Posterior cingulate gyrus (tissue), 11 donors: ENCODE data around the gene CLEC16A.

Experiments used
- DNase-seq, 10 donors: peaks; one replicate each; pipeline versions ENCODE4 v3.0.0 to v3.0.0-alpha.2; 2020 to 2021; ENCODE audit warnings: mixed read lengths in 3 of 10
- intact Hi-C: fragments of 100-400 bp; cut with DNase I; formaldehyde crosslinking; loops from one replicate; pipeline ENCODE4 v1.15.1; 2023

The CLEC16A gene

GRCh38 chr16:11178424-11178823 is 234.1 kb downstream of the CLEC16A start:
- intact Hi-C loops = no loop called here
- DNase-seq = peak in 1 of 10 donors; percentile 48

- no peak for DNase-seq
These were observed 235.2 kb downstream of the CLEC16A start for GRCh38 chr16:11179574-11179973.

GRCh38 chr16:11180489-11180888 is 236.1 kb downstream of the CLEC16A start:
- intact Hi-C loops = no loop called here
- no peak for DNase-seq

More at GRCh38 chr16:11179574-11179973, 235.2 kb downstream of the CLEC16A start:
- intact Hi-C loops = no loop called here

- no peak for DNase-seq
- intact Hi-C loops = no loop called here
These were observed 237.0 kb downstream of the CLEC16A start for GRCh38 chr16:11181242-11181898.

DNA sequence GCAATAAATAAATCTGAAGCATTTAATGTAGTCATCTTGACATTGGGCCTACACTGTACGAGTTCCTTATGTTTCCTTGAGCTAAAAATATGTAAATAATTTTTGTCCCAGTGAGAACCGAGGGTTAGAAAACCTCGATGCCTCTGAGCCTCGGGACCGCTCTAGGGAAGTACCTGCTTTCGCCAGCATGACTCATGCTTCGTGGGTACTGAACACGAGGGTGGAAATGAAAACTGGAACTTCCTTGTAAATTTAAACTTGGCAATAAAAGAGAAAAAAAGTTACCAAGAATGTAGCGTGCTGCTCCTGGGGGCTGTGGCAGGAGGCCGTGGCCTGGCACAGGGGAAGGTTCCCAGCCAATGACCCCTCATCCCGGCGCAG is 237.5 kb downstream of the CLEC16A start:
- DNase-seq = no peak

GRCh38 chr16:11182411-11182810 is 238.0 kb downstream of the CLEC16A start:
- intact Hi-C loops = no loop called here
- DNase-seq = no peak

More for the DNA sequence above, 237.5 kb downstream of the CLEC16A start:
- intact Hi-C loops = no loop called here

GRCh38 chr16:11183035-11183812 is 238.9 kb downstream of the CLEC16A start:
- intact Hi-C loops = no loop called here
- no peak for DNase-seq

DNA sequence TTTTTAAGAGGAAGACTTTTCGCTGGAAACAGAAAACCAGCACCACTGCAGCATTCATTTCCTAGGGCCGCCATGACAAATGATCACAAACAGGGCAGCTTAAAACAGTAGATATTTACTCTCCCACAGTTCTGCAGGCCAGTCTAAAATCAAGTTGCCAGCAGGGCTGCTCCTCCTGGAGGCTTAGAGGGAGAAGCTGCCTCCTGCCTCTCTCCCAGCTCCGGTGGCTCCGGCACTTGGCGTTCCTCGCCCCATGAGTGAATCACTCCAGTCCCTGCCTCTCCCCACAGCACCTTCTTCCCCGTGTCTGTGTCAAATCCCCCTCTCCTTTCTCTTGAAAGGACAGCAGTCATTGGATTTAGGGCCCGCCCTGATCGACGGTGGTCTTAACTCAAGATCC is 239.6 kb downstream of the CLEC16A start:
- intact Hi-C loops = no loop called here
- DNase-seq = no peak

DNA sequence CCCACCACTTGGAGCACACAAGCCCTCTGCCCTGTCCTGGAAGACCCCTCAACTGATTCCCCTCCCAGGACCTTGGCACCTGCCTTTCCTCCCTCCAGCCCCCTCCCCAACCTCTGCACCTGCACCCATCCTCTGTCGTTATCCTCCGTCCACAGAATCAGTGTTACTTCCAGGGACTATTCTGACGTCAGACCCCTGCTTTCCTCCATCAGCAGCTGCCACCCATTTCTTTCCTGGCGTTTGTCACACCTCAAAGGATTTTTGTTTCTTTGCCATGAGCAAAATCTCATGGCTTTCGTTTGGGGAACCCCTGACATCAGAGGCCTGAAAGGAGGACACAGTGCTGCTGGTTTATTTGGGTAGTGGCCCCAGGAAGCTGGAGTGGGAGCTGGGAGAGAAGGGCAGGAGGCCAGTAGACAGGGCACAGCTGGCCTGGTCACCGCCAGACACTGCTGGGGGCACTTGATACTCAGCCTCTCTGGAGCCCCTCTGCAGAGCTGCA is 243.2 kb downstream of the CLEC16A start:
- intact Hi-C loops = no loop called here
- no peak for DNase-seq

GRCh38 chr16:11188801-11189740 is 244.7 kb downstream of the CLEC16A start:
- intact Hi-C loops = no loop called here
- no peak for DNase-seq

DNA sequence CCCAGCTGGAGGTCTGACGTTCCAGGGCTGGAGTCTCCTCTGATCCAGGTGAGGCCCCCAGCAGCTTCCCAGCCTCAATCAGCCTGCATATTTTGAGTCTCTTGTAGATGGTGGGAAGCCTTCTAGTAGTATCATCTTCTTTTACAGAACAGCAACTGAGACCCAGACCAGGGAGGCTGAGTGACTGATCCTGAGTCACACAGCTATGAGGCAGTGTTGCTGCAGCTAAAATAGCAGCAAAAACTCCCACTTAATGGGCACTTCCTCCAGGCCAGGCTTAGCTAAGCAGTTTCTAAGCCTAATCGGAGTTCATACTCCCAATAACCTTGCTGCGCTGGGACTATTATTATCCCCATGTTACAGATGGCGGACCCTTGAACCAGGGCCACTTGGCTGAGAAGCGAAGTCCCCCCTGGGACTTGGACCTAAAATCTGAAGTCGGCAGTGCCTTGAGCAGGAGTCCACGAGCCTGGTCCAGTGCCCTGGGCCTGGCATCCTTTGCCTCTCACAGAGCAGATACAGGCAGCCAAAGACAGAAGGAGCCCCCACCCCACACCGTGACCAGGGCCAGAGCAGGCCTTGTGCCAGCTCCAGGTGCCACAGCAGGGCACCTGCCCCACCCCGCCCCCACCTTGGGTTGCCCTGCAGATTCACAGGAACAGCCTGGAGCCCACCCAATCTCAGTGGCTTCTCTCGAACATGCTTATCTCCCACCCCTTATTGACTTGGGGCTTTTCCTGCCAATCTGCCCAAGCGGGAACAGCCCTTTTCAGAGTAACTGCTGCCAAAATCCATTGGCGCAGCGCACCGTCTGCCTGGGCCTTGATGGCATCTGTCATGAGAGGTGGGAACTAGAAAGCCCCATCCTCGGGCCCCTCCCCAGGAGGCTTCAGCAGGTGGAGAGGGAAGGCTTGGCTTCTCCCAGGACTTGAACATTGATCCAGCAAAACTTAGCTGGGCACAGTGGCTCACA is 246.5 kb downstream of the CLEC16A start:
- intact Hi-C loops = no loop called here
- peak in 1 of 10 donors; percentile 79 for DNase-seq

GRCh38 chr16:11191665-11192064 is 247.3 kb downstream of the CLEC16A start:
- no peak for DNase-seq
- intact Hi-C loops = no loop called here

DNA sequence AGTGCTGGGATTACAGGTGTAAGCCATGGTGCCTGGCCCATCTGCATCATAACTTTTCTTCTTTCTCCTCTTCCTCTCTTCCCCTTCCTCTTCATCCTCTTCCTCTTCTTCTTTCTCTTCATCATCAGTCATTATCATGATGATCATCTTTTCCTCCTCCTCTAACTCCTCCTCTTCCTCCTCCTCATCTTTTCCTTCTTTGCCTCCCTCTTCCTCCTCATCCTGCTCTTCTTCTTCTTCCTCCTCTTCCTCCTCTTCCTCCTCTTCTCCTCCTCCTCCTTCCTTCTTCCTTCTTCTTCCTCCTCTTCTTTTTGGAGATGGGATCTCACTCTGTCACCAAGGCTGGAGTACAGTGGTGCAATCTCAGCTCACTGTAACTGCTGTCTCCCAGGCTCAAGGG is 249.1 kb downstream of the CLEC16A start:
- no peak for DNase-seq
- intact Hi-C loops = no loop called here

- intact Hi-C loops = no loop called here
- DNase-seq = no peak
These were observed 250.5 kb downstream of the CLEC16A start for GRCh38 chr16:11194913-11195312.

DNA sequence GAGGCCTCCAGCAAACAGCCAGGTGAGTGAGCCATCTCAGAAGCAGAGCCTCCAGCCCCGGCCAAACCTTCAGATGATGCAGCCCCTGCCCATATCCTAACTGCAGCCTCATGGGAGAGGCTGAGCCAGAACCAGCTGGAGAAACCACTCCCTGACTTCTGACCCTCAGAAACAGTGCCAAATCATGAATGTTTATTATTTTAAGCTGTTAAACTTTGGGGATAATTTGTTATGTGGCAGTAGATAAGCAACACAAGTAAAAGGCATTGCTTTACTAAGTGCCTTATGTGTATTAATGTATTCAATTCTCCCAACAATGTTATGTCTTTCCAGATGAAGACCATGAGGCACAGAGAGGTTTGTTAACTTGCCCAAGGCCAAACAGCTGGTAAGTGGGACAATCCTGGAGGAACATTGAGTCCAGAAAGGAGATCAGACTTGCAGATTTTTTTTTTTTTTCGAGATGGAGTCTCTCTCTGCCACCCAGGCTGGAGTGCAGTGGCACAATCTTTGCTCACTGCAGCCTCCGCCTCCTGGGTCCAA is 252.0 kb downstream of the CLEC16A start:
- DNase-seq = no peak
- intact Hi-C loops = no loop called here

- intact Hi-C loops = no loop called here
- no peak for DNase-seq
These were observed 254.0 kb downstream of the CLEC16A start for GRCh38 chr16:11198375-11198774.

DNA sequence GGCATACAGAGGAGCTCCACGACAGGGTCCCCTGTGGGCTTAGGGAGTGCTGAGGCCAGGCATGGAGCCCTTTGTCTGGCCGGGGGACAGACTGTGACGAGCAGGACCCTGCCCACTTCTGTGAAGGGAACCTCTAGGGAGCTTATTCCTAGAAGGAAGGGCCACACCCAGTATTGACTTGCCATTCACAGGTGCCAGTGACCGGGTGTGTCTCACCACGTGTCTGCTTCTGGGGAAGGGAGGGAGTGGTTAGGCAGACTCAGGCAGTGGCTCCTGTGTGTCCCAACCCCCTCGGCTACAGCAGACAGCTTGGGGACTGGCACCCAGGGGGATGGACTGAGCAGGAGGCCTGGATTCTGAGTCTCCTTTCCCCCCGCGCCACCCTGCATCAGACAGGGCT is 254.5 kb downstream of the CLEC16A start:
- intact Hi-C loops = no loop called here
- DNase-seq = no peak

GRCh38 chr16:11200592-11200991 is 256.2 kb downstream of the CLEC16A start:
- DNase-seq = no peak
- intact Hi-C loops = no loop called here

GRCh38 chr16:11201498-11202259 is 257.3 kb downstream of the CLEC16A start:
- DNase-seq = no peak
- intact Hi-C loops = no loop called here
